A549 (cell line): Measurements from ENCODE around the gene PRR14L. TPM values are rescaled to one million over a fixed set of nuclear protein-coding genes. Genes with fewer than 3 reads are reported as not detected.

ENCODE experiments used
- ATAC-seq, 2 experiments: fragments of 200-7000 bp in 1 of 2; fragments of >200 bp in 1 of 2; cut with Nextera tagmentation in 1 of 2; cut with Tn5 transposase in 1 of 2; 3 replicates each; pipeline versions ENCODE4 v1.8.0 to v1.9.1; 2018 to 2020; ENCODE audit warnings: mild to moderate bottlenecking in 1 of 2, moderate library complexity in 1 of 2
- CTCF ChIA-PET: fragments of 300-600 bp; sonication (Branson Sonifier 250); formaldehyde crosslinking; extraction: SDS; loops from one replicate; lab custom pipeline; 2021; ENCODE audit warnings: antibody characterized with exemption, inconsistent platforms; lab: Yijun Ruan, JAX
- POLR2A ChIA-PET: fragments of 350-600 bp; formaldehyde crosslinking; extraction: SDS; loops from one replicate; lab custom pipeline; 2021; ENCODE audit warnings: antibody characterized with exemption, inconsistent platforms; lab: Yijun Ruan, JAX
- DNase-seq, 2 experiments: peaks; one replicate each; pipeline versions ENCODE4 v3.0.0 to v3.0.0-alpha.2; 2011 to 2016; ENCODE audit warnings: low read depth in 1 of 2, low spot score in 1 of 2
- FAIRE-seq: peaks from 2 replicates; lab custom pipeline; 2011; peaks lifted over from hg19 to GRCh38; lab: Jason Lieb, UNC
- H3K27ac ChIP-seq, 2 experiments: fragments of >200 bp; sonication (Bioruptor Twin); formaldehyde crosslinking; 3 replicates each; pipeline ENCODE4 v1.5.1; 2016 to 2017
- H3K4me1 ChIP-seq: fragments of >200 bp; sonication (Bioruptor Twin); formaldehyde crosslinking; 3 replicates; pipeline ENCODE4 v1.6.1; 2016
- H3K4me2 ChIP-seq: fragments of >200 bp; sonication (Bioruptor Twin); formaldehyde crosslinking; 3 replicates; pipeline ENCODE4 v1.6.1; 2016
- H3K4me3 ChIP-seq: fragments of >200 bp; sonication (Bioruptor Twin); formaldehyde crosslinking; 3 replicates; pipeline ENCODE4 v1.5.1; 2016
- H3K9me3 ChIP-seq: fragments of >200 bp; sonication (Bioruptor Twin); formaldehyde crosslinking; 3 replicates; pipeline ENCODE4 v1.6.1; 2016
- ATOH8 ChIP-seq: fragments of 250-450 bp; sonication (Bioruptor Pico); IDR thresholded peaks from 2 replicates; pipeline ENCODE4 v1.5.0; 2020; ENCODE audit warnings: low read depth, mild to moderate bottlenecking, moderate library complexity
- BHLHE40 ChIP-seq: IDR thresholded peaks from 2 replicates; pipeline ENCODE4 v1.6.1; 2012; ENCODE audit warnings: low read depth, low read length, inconsistent platforms
- CBX8 ChIP-seq: fragments of 200-600 bp; sonication (generic); IDR thresholded peaks from 2 replicates; pipeline ENCODE4 v1.6.1; 2016
- CEBPB ChIP-seq, 2 experiments: fragments of >200 bp in 1 of 2; sonication (Bioruptor Twin) in 1 of 2; formaldehyde crosslinking in 1 of 2; IDR thresholded peaks; 2 replicates each; pipeline ENCODE4 v1.6.1; 2012 to 2016
- E2F6 ChIP-seq: IDR thresholded peaks from 2 replicates; pipeline ENCODE4 v1.6.1; 2012; ENCODE audit warnings: low read depth, borderline replicate concordance
- EHF ChIP-seq: fragments of 250-450 bp; sonication (Bioruptor Pico); IDR thresholded peaks from 2 replicates; pipeline ENCODE4 v1.5.0; 2020; ENCODE audit warnings: mild to moderate bottlenecking
- EHMT2 ChIP-seq: fragments of 200-600 bp; sonication (generic); IDR thresholded peaks from 2 replicates; pipeline ENCODE4 v1.6.1; 2016; ENCODE audit warnings: antibody characterized with exemption, low read depth, mild to moderate bottlenecking, moderate library complexity
- ESRRA ChIP-seq: fragments of 150-350 bp; IDR thresholded peaks from 2 replicates; pipeline ENCODE4 v1.6.1; 2014; ENCODE audit warnings: mild to moderate bottlenecking, low read length, borderline replicate concordance
- FOSB ChIP-seq: fragments of 250-450 bp; sonication (Bioruptor Pico); IDR thresholded peaks from 2 replicates; pipeline ENCODE4 v1.5.0; 2020; ENCODE audit warnings: mild to moderate bottlenecking, moderate library complexity
- FOSL2 ChIP-seq, 2 experiments: fragments of 450-650 bp in 1 of 2; fragments of >200 bp in 1 of 2; sonication (Bioruptor Twin) in 1 of 2; formaldehyde crosslinking; IDR thresholded peaks; 2 replicates each; pipeline versions ENCODE4 v1.5.0 to v1.6.1; 2016 to 2020; ENCODE audit warnings: mild to moderate bottlenecking in 1 of 2, moderate library complexity in 1 of 2
- HEYL ChIP-seq: fragments of 250-450 bp; sonication (Bioruptor Pico); IDR thresholded peaks from 2 replicates; pipeline ENCODE4 v1.8.0; 2021; ENCODE audit warnings: mild to moderate bottlenecking, moderate library complexity
- KDM1A ChIP-seq: fragments of 200-600 bp; sonication (generic); IDR thresholded peaks from 2 replicates; pipeline ENCODE4 v1.6.1; 2016; ENCODE audit warnings: low read depth, mild to moderate bottlenecking
- MAZ ChIP-seq: fragments of 150-350 bp; IDR thresholded peaks from 2 replicates; pipeline ENCODE4 v1.6.1; 2014; ENCODE audit warnings: antibody characterized with exemption, low read depth, low read length, borderline replicate concordance
- NR3C1 ChIP-seq: fragments of >200 bp; sonication (Bioruptor Twin); formaldehyde crosslinking; IDR thresholded peaks from 3 replicates; pipeline ENCODE4 v1.6.1; 2017
- PHF8 ChIP-seq: fragments of 200-600 bp; sonication (generic); IDR thresholded peaks from 2 replicates; pipeline ENCODE4 v1.6.1; 2016; ENCODE audit warnings: low read depth, mild to moderate bottlenecking, antibody characterized with exemption, moderate library complexity, borderline replicate concordance
- POLR2A ChIP-seq: IDR thresholded peaks from 2 replicates; pipeline ENCODE4 v1.6.1; 2012; ENCODE audit warnings: mild to moderate bottlenecking, low read length
- RARB ChIP-seq: fragments of 250-450 bp; sonication (Bioruptor Pico); IDR thresholded peaks from 2 replicates; pipeline ENCODE4 v1.8.0; 2021; ENCODE audit warnings: mild to moderate bottlenecking, moderate library complexity
- REST ChIP-seq: fragments of 200-600 bp; sonication (generic); IDR thresholded peaks from 2 replicates; pipeline ENCODE4 v1.6.1; 2016; ENCODE audit warnings: antibody characterized with exemption, mild to moderate bottlenecking, moderate library complexity
- RFX5 ChIP-seq: fragments of 450-650 bp; IDR thresholded peaks from 2 replicates; pipeline ENCODE4 v1.7.1; 2014; ENCODE audit warnings: antibody characterized with exemption, mild to moderate bottlenecking, moderate library complexity
- TP53 ChIP-seq: fragments of 250-450 bp; sonication (Bioruptor Pico); IDR thresholded peaks from 2 replicates; pipeline ENCODE4 v1.5.0; 2021; ENCODE audit warnings: mild to moderate bottlenecking, moderate library complexity
- WGBS: methylation state at CpG from one replicate; pipeline ENCODE4 v1.1.6; 2017; ENCODE audit errors: missing lambda C conversion rate; 5-methylcytosine and 5-hydroxymethylcytosine counted together
- polyA plus RNA-seq, 4 experiments: library from polyadenylated mRNA; depleted of rRNA in 3 of 4; stranded (reverse); fragments of >200 nt; fragmentation: RNase III in 1 of 4; extraction: RNeasy Plus Mini Kit Qiagen cat#74134 plus additional on column Dnase treatment in 1 of 4; gene quantifications; 2 replicates in 3 of 4; 3 replicates in 1 of 4; pipeline ENCODE4 v1.2.3, GENCODE V29; 2011 to 2017
- TF ChIP-seq, protein P1 (sequence below): fragments of >200 bp; sonication (Bioruptor Twin); formaldehyde crosslinking; IDR thresholded peaks from 2 replicates; pipeline ENCODE4 v1.6.1; 2016
- TF ChIP-seq, protein P2 (sequence below): fragments of >200 bp; sonication (Bioruptor Twin); formaldehyde crosslinking; IDR thresholded peaks from 3 replicates; pipeline ENCODE4 v1.5.1; 2016

PRR14L gene
- polyA plus RNA-seq, 2 of the 4 experiments (the other 2 are of a cell fraction), result 5.6 to 15.7 TPM

- CTCF ChIA-PET, result interaction anchor here (1.5 kb wide), 1 partner anchor 9 kb away, joined by 4 read pairs; no protein-coding TSS in a partner anchor
- ATAC-seq, result no peak
Measured at GRCh38 chr22:31739795-31740201, 10.1 kb downstream of the PRR14L start.

GRCh38 chr22:31738566-31738965 lies 11.4 kb downstream of the PRR14L start:
- ATAC-seq (no peak), DNase-seq (no peak)
- Histone ChIP-seq H3K4me1 (no peaks in the 10 kb centered on the region), H3K4me3 (no peak overlapping the region)
- TF ChIP-seq FOSL2 (IDR thresholded peaks at IDR 0.05) (no peak), FOSL2 (CRISPR knock-in tag; IDR thresholded peaks at IDR 0.05) (no peak), BHLHE40 (no peak), HEYL (CRISPR knock-in tag) (no peak), EHMT2 (no peak), RFX5 (no peak), MAZ (no peak), ESRRA (no peak), RARB (CRISPR knock-in tag) (no peak), EHF (CRISPR knock-in tag) (no peak), KDM1A (no peak), NR3C1 (no peak), CEBPB (IDR thresholded peaks at IDR 0.05) (no peak), POLR2A (no peak), TP53 (CRISPR knock-in tag) (no peak), FOSB (no peak)
- TF ChIP-seq, protein P1, sequence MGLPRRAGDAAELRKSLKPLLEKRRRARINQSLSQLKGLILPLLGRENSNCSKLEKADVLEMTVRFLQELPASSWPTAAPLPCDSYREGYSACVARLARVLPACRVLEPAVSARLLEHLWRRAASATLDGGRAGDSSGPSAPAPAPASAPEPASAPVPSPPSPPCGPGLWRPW, result no peak
- TF ChIP-seq, protein P2, sequence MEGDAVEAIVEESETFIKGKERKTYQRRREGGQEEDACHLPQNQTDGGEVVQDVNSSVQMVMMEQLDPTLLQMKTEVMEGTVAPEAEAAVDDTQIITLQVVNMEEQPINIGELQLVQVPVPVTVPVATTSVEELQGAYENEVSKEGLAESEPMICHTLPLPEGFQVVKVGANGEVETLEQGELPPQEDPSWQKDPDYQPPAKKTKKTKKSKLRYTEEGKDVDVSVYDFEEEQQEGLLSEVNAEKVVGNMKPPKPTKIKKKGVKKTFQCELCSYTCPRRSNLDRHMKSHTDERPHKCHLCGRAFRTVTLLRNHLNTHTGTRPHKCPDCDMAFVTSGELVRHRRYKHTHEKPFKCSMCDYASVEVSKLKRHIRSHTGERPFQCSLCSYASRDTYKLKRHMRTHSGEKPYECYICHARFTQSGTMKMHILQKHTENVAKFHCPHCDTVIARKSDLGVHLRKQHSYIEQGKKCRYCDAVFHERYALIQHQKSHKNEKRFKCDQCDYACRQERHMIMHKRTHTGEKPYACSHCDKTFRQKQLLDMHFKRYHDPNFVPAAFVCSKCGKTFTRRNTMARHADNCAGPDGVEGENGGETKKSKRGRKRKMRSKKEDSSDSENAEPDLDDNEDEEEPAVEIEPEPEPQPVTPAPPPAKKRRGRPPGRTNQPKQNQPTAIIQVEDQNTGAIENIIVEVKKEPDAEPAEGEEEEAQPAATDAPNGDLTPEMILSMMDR, result no peak
- TF ChIP-seq, all 56 proteins: peak for 0
- no peak for FAIRE-seq
- no peak overlapping the region for H3K27ac ChIP-seq
- WGBS, result 80% methylated on average over 2 of the region's 2 CpGs
- POLR2A ChIA-PET, result no interaction called here
- CTCF ChIA-PET, result no interaction called here
- no peak overlapping the region for H3K4me2 ChIP-seq
- H3K9me3 ChIP-seq, result no peaks in the 10 kb centered on the region

More at GRCh38 chr22:31739795-31740201, 10.1 kb downstream of the PRR14L start:
- DNase-seq, result no peak
- Histone ChIP-seq H3K27ac (no peak overlapping the region), H3K4me1 (no peaks in the 10 kb centered on the region), H3K9me3 (no peaks in the 10 kb centered on the region), H3K4me2 (no peak overlapping the region), H3K4me3 (no peak overlapping the region)
- WGBS, result 95% methylated on average over 2 of the region's 2 CpGs
- POLR2A ChIA-PET, result no interaction called here
- TF ChIP-seq E2F6 (no peak), PHF8 (no peak), CBX8 (no peak), ATOH8 (CRISPR knock-in tag) (no peak), REST (no peak)
- no peak for FAIRE-seq
